Effector CD8-positive, alpha-beta T cell (primary cell): ENCODE data around the gene GALNTL6.
"Not testable (repeated sequence)": the region's sequence is repeated elsewhere in the genome, so short reads cannot be mapped to it uniquely, and the experiment has no call there.

Experiments used
- DNase-seq: peaks from one replicate; lab custom pipeline; 2025; lab: John Stamatoyannopoulos, UW

Gene GALNTL6

GRCh38 chr4:172662113-172662512, 848.9 kb downstream of the GALNTL6 start:
- no peak for DNase-seq

GRCh38 chr4:172666711-172667368, 853.6 kb downstream of the GALNTL6 start:
- DNase-seq, result no peak

GRCh38 chr4:172674811-172675210, 861.6 kb downstream of the GALNTL6 start:
- no peak for DNase-seq

- no peak for DNase-seq
Measured at GRCh38 chr4:172675232-172675631, 862.0 kb downstream of the GALNTL6 start.

- DNase-seq, result no peak
Measured at GRCh38 chr4:172680691-172681090, 867.5 kb downstream of the GALNTL6 start.

- no peak for DNase-seq
Measured at GRCh38 chr4:172683021-172683420, 869.8 kb downstream of the GALNTL6 start.

GRCh38 chr4:172686021-172686420, 872.8 kb downstream of the GALNTL6 start:
- no peak for DNase-seq

GRCh38 chr4:172688534-172688933, 875.3 kb downstream of the GALNTL6 start:
- no peak for DNase-seq

GRCh38 chr4:172691552-172691951, 878.3 kb downstream of the GALNTL6 start:
- no peak for DNase-seq

- no peak for DNase-seq
Measured at GRCh38 chr4:172692701-172693100, 879.5 kb downstream of the GALNTL6 start.

GRCh38 chr4:172698256-172698655, 885.1 kb downstream of the GALNTL6 start:
- no peak for DNase-seq

GRCh38 chr4:172705565-172705964, 892.4 kb downstream of the GALNTL6 start:
- DNase-seq, result no peak

GRCh38 chr4:172706000-172706399, 892.8 kb downstream of the GALNTL6 start:
- no peak for DNase-seq

- no peak for DNase-seq
Measured at GRCh38 chr4:172707622-172708021, 894.4 kb downstream of the GALNTL6 start.

GRCh38 chr4:172708184-172708583, 895.0 kb downstream of the GALNTL6 start:
- DNase-seq, result no peak

GRCh38 chr4:172709376-172709775, 896.2 kb downstream of the GALNTL6 start:
- no peak for DNase-seq

GRCh38 chr4:172716291-172716690, 903.1 kb downstream of the GALNTL6 start:
- DNase-seq, result no peak

- no peak for DNase-seq
Measured at GRCh38 chr4:172721659-172722058, 908.5 kb downstream of the GALNTL6 start.

GRCh38 chr4:172725581-172725980, 912.4 kb downstream of the GALNTL6 start:
- no peak for DNase-seq

GRCh38 chr4:172726001-172726423, 912.8 kb downstream of the GALNTL6 start:
- DNase-seq, result no peak

- no peak for DNase-seq
Measured at GRCh38 chr4:172727631-172728030, 914.4 kb downstream of the GALNTL6 start.

- DNase-seq, result not testable (repeated sequence)
Measured at GRCh38 chr4:172733645-172734044, 920.4 kb downstream of the GALNTL6 start.

GRCh38 chr4:172734555-172734954, 921.4 kb downstream of the GALNTL6 start:
- DNase-seq, result no peak

GRCh38 chr4:172736046-172736445, 922.8 kb downstream of the GALNTL6 start:
- no peak for DNase-seq
